ENCODE measurements around the gene SCN2A. TPM values are rescaled to one million over a fixed set of nuclear protein-coding genes. Genes with fewer than 3 reads are reported as not detected.

SCN2A gene
- total and polyA plus RNA-seq, 8 donors = 0.25 to 0.66 (median 0.54) TPM

DNA sequence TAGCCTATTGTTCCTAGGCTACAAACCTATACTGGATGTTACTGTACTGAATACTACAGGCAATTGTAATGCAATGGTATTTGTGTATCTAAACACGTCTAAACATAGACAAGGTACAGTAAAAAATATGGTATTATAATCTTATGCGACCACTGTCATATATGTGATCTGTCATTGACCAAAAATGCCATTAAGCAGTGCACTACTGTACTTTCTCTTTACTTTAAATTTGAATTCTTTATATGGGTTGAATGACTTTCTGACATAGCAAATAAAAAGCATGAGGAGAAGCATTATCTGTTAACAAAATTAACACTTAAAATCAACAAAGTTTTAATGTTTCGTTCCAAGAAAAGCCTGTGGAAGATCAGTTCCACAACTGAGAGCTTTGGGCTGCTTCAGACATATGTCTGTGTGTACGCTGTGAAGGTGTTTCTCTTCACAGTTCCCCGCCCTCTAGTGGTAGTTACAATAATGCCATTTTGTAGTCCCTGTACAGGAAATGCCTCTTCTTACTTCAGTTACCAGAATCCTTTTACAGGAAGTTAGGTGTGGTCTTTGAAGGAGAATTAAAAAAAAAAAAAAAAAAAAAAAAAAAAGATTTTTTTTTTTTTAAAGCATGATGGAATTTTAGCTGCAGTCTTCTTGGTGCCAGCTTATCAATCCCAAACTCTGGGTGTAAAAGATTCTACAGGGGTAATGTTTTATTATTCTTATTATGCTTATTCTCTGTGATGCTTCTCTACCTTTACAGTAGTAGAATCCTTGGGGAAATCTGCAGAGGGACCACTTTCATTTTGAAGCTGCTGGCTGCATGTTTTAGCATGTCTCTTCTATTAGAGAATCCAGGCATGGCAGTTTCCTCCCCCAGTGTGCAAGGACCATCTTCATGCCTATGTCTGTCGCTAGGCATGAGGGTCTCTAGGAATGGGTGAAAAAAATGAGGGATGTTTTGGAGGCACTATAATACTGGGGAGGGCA is 54.5 kb downstream of the SCN2A start:
- H3K27me3 ChIP-seq = no peaks in the 10 kb centered on the region
- H3K4me3 ChIP-seq = no peak overlapping the region
- peak in 2 of 4 donors; percentile 72 to 89 for DNase-seq
- peak; percentile 64 to 71 for TF ChIP-seq CTCF (IDR thresholded peaks at IDR 0.05)
- no peaks in the 10 kb centered on the region for H3K4me1 ChIP-seq
- ATAC-seq = peak; percentile 100
- H3K36me3 ChIP-seq = no peaks in the 10 kb centered on the region
- intact Hi-C loops (cut with DNase I) = loop anchor here in 1 of 2 donors (10.0 kb wide), 1 partner anchor 49 kb away; no protein-coding TSS in a partner anchor
- no peak overlapping the region for H3K27ac ChIP-seq
- H3K9me3 ChIP-seq = no peaks in the 10 kb centered on the region

- no peaks in the 10 kb centered on the region for H3K27me3 ChIP-seq
- no peaks in the 10 kb centered on the region for H3K4me1 ChIP-seq
- H3K27ac ChIP-seq = no peak overlapping the region
- H3K36me3 ChIP-seq = no peaks in the 10 kb centered on the region
- no peaks in the 10 kb centered on the region for H3K9me3 ChIP-seq
- no peak for DNase-seq
- intact Hi-C loops (cut with DNase I) = loop anchor here in 1 of 2 donors (10.0 kb wide), 1 partner anchor 50 kb away; no protein-coding TSS in a partner anchor
- no peak for TF ChIP-seq CTCF (IDR thresholded peaks at IDR 0.05)
- ATAC-seq = no peak
- H3K4me3 ChIP-seq = no peak overlapping the region
Measured at GRCh38 chr2:165294912-165295311, 55.7 kb downstream of the SCN2A start.

GRCh38 chr2:165295643-165296042 is 56.4 kb downstream of the SCN2A start:
- H3K9me3 ChIP-seq = no peaks in the 10 kb centered on the region
- ATAC-seq (no peak), DNase-seq (no peak)
- no peaks in the 10 kb centered on the region for H3K36me3 ChIP-seq
- no peaks in the 10 kb centered on the region for H3K27me3 ChIP-seq
- no peak overlapping the region for H3K4me3 ChIP-seq
- no peaks in the 10 kb centered on the region for H3K4me1 ChIP-seq
- H3K27ac ChIP-seq = no peak overlapping the region
- TF ChIP-seq CTCF (IDR thresholded peaks at IDR 0.05) = no peak
- intact Hi-C loops (cut with DNase I) = loop anchor here in 1 of 2 donors (10.0 kb wide), 1 partner anchor 51 kb away; no protein-coding TSS in a partner anchor

DNA sequence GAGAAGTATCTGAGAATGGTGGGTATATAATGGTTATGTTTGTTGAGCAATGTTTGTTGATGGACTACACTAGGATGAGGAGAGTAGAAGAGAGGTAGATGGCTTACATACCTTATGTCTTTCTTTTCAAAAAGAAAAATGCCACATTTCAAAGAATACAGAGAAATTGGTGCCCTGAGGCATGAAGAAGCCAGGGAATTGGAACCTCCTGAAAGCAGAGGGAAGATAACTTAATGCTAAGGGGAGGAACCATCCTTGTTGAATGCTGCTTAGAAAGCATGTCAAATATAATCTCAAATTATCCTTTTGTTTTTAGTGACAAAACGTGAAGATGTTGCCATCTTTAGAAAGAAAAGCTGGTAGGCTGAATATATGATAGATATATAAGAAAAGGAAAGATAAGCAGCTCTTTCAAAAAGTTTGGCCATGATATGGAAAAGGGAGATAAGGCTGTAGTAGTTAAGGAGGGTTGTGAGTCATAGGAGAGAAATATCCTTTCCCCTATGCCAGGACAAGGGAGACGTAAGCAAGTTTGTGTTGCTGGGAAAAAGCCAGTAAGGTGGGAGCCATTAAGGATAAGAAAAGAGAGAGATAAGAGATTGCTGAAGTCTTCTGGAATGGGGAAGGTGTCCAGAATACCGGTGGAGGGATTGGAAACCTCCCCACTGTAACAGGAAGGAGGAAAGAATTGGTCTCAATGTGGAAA is 66.3 kb downstream of the SCN2A start:
- ATAC-seq (peak; percentile 44), DNase-seq (no peak)
- H3K4me3 ChIP-seq = no peak overlapping the region
- H3K4me1 ChIP-seq = no peaks in the 10 kb centered on the region
- no peaks in the 10 kb centered on the region for H3K9me3 ChIP-seq
- H3K27ac ChIP-seq = no peak overlapping the region
- no peak for TF ChIP-seq CTCF (IDR thresholded peaks at IDR 0.05)
- H3K27me3 ChIP-seq = no peaks in the 10 kb centered on the region
- intact Hi-C loops (cut with DNase I) = no loop called here
- no peaks in the 10 kb centered on the region for H3K36me3 ChIP-seq

- no peaks in the 10 kb centered on the region for H3K36me3 ChIP-seq
- no peaks in the 10 kb centered on the region for H3K4me1 ChIP-seq
- H3K27me3 ChIP-seq = no peaks in the 10 kb centered on the region
- intact Hi-C loops (cut with DNase I) = no loop called here
- no peak overlapping the region for H3K4me3 ChIP-seq
- no peaks in the 10 kb centered on the region for H3K9me3 ChIP-seq
- ATAC-seq (no peak), DNase-seq (no peak)
- no peak overlapping the region for H3K27ac ChIP-seq
- no peak for TF ChIP-seq CTCF (IDR thresholded peaks at IDR 0.05)
Measured at GRCh38 chr2:165307317-165307716, 68.1 kb downstream of the SCN2A start.

Data from left lung (tissue), 10 donors.